HEK293T (cell line): Measurements from ENCODE around the gene PDILT.

Source experiments
- CTCF ChIA-PET: fragments of 350-600 bp; formaldehyde crosslinking; extraction: SDS; loops from one replicate; lab custom pipeline; 2021; ENCODE audit warnings: antibody characterized with exemption, inconsistent platforms; lab: Yijun Ruan, JAX
- POLR2A ChIA-PET: fragments of 350-600 bp; formaldehyde crosslinking; extraction: SDS; loops from one replicate; lab custom pipeline; 2020; ENCODE audit warnings: antibody characterized with exemption, inconsistent platforms; lab: Yijun Ruan, JAX
- DNase-seq: peaks from one replicate; pipeline ENCODE4 v3.0.0; 2012; ENCODE audit warnings: mixed read lengths; ENCODE audit errors: extremely low spot score
- ARNT ChIP-seq: fragments of 450-650 bp; IDR thresholded peaks from 2 replicates; pipeline ENCODE4 v1.6.1; 2017; ENCODE audit warnings: mild to moderate bottlenecking
- BHLHE40 ChIP-seq: fragments of 450-650 bp; IDR thresholded peaks from 2 replicates; pipeline ENCODE4 v1.6.1; 2016; ENCODE audit warnings: mild to moderate bottlenecking, moderate library complexity, borderline replicate concordance
- CTBP1 ChIP-seq: fragments of 450-650 bp; IDR thresholded peaks from 2 replicates; pipeline ENCODE4 v1.6.1; 2016; ENCODE audit warnings: borderline replicate concordance
- ELF4 ChIP-seq: fragments of 450-650 bp; IDR thresholded peaks from 2 replicates; pipeline ENCODE4 v1.6.1; 2017; ENCODE audit warnings: antibody characterized with exemption
- FOXA1 ChIP-seq: fragments of 450-650 bp; IDR thresholded peaks from 2 replicates; pipeline ENCODE4 v1.6.1; 2016; ENCODE audit warnings: mild to moderate bottlenecking
- FOXK2 ChIP-seq: fragments of 450-650 bp; IDR thresholded peaks from 2 replicates; pipeline ENCODE4 v1.6.1; 2016; ENCODE audit warnings: mild to moderate bottlenecking
- FOXM1 ChIP-seq: fragments of 450-650 bp; IDR thresholded peaks from 2 replicates; pipeline ENCODE4 v1.6.1; 2017; ENCODE audit warnings: mild to moderate bottlenecking, borderline replicate concordance
- HDGF ChIP-seq: fragments of 450-650 bp; IDR thresholded peaks from 2 replicates; pipeline ENCODE4 v1.6.1; 2017; ENCODE audit warnings: antibody characterized with exemption, borderline replicate concordance
- L3MBTL2 ChIP-seq: fragments of 450-650 bp; conservative IDR thresholded peaks from 2 replicates; pipeline ENCODE4 v1.6.1; 2016; ENCODE audit warnings: mild to moderate bottlenecking
- LEF1 ChIP-seq: fragments of 450-650 bp; IDR thresholded peaks from 2 replicates; pipeline ENCODE4 v1.6.1; 2017; ENCODE audit warnings: mild to moderate bottlenecking, borderline replicate concordance
- NFRKB ChIP-seq: fragments of 450-650 bp; IDR thresholded peaks from 2 replicates; pipeline ENCODE4 v1.6.1; 2016; ENCODE audit warnings: mild to moderate bottlenecking, moderate library complexity
- SP1 ChIP-seq: fragments of 450-650 bp; IDR thresholded peaks from 2 replicates; pipeline ENCODE4 v1.6.1; 2017
- SUZ12 ChIP-seq: fragments of 450-650 bp; IDR thresholded peaks from 2 replicates; pipeline ENCODE4 v1.6.1; 2016; ENCODE audit warnings: mild to moderate bottlenecking
- TARDBP ChIP-seq: fragments of 450-650 bp; IDR thresholded peaks from 2 replicates; pipeline ENCODE4 v1.6.1; 2016
- ZNF384 ChIP-seq: fragments of 450-650 bp; IDR thresholded peaks from 2 replicates; pipeline ENCODE4 v1.6.1; 2016
- TF ChIP-seq, protein P1 (sequence below): fragments of 450-650 bp; IDR thresholded peaks from 2 replicates; pipeline ENCODE4 v1.6.1; 2016

The PDILT gene

DNA sequence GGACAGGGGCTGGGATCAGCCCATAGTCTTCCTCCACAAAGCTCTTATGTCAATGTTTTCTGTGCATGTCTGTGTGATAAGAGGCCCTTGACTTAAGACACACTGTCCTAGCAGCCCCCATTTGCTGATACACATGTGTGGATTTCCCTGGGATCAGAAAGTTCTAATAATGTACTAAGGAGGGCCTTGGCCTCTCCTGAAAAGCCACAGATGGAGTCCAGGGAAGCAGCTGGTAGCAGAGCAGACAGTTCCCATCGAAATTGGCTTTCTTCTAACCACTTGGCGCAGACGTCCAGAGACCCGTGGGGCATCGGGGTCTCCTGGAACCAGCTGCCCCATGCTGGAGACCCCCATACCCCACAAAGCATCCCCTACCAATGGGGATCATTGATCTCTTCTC is 72.9 kb downstream of the PDILT start:
- TF ChIP-seq FOXK2 = no peak
- no peak for TF ChIP-seq ZNF384
- no peak for TF ChIP-seq CTBP1
- TF ChIP-seq SUZ12 = no peak
- no peak for TF ChIP-seq BHLHE40
- no peak for TF ChIP-seq ELF4
- no peak for TF ChIP-seq FOXM1
- no peak for TF ChIP-seq HDGF
- TF ChIP-seq NFRKB = no peak
- TF ChIP-seq SP1 = no peak
- no peak for TF ChIP-seq TARDBP
- POLR2A ChIA-PET = no interaction called here
- CTCF ChIA-PET = no interaction called here
- DNase-seq = no peak

DNA sequence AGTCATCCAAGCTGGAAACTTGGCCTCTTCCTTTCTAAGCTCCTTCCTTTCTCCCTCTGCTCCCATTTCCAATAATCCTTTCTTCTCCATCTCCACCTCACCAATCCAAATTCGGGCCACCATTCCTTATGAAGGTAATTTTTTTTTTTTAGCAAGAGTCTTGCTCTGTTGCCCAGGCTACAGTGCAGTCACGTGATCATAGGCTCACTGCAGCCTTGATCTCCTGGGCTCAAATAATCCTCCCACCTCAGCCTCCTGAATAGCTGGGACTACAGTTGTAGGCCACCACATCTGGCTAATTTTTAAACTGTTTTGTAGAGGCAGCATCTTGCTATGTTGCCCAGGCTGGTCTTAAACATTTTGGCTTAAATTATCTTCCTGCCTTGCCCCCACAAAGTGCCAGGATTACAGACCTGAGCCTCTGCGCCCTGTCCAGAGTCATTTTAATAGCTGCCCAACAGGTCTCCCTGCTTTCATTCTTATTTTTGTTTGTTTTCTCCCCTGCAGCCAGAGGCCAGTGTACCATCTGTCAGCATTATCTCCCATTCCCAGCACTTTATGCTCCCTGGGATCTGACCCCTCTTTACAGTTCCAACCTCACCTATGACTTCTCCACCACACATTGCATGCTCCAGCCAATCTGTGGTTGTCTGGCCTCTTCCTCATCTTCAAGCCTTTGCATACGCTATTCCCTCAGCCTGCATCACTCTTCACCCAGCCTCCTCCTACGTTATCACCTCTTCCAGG is 75.0 kb downstream of the PDILT start:
- TF ChIP-seq SUZ12 = no peak
- no peak for TF ChIP-seq FOXK2
- no peak for TF ChIP-seq NFRKB
- no peak for TF ChIP-seq SP1
- TF ChIP-seq ARNT = no peak
- no peak for TF ChIP-seq LEF1
- TF ChIP-seq, protein P1, sequence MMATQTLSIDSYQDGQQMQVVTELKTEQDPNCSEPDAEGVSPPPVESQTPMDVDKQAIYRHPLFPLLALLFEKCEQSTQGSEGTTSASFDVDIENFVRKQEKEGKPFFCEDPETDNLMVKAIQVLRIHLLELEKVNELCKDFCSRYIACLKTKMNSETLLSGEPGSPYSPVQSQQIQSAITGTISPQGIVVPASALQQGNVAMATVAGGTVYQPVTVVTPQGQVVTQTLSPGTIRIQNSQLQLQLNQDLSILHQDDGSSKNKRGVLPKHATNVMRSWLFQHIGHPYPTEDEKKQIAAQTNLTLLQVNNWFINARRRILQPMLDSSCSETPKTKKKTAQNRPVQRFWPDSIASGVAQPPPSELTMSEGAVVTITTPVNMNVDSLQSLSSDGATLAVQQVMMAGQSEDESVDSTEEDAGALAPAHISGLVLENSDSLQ = no peak
- TF ChIP-seq ELF4 = no peak
- ChIA-PET POLR2A (interaction anchor here (0.6 kb wide), 1 partner anchor 8 kb away, joined by 4 read pairs; no protein-coding TSS in a partner anchor), CTCF (no interaction called here)
- DNase-seq = no peak

DNA sequence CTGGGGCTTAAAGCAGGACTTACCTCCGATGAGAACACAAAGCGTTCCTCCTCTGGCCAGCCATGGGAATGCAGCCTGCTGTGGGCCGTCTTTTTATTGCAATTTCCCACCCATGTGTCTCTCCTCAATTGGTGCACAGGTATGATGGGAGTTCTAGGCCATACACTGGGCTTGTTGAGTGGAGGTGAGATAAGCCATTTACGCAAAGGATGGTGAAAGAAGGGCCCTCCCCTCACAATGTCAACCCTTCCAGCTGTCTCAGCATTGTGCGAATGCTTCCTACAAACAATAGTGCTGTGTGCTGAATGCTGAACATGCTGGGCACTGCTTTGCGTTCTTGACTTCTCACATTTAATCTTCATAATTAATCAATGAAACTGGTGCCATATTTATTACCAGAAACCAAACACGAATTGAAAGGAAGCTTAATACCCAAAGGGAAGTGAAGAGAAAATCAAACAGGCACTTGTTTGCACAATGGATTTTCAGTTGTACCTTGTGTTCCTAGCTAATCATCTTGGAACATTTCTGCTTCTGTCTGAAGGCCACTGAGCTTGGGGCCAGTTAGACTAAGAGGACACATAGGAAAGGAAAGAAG is 77.0 kb downstream of the PDILT start, which contains the start of gene GP2:
Gene GP2, minus strand, starts transcription at position 70 of the 598 bp plus-strand sequence. CDS start 1,082 bp downstream, outside the sequence.
- POLR2A ChIA-PET = no interaction called here
- DNase-seq = peak; percentile 18
- CTCF ChIA-PET = no interaction called here
- TF ChIP-seq FOXA1 (no peak), BHLHE40 (no peak), TARDBP (no peak), SP1 (no peak), ARNT (no peak), HDGF (no peak), FOXK2 (no peak), NFRKB (no peak), SUZ12 (no peak), ZNF384 (no peak)

DNA sequence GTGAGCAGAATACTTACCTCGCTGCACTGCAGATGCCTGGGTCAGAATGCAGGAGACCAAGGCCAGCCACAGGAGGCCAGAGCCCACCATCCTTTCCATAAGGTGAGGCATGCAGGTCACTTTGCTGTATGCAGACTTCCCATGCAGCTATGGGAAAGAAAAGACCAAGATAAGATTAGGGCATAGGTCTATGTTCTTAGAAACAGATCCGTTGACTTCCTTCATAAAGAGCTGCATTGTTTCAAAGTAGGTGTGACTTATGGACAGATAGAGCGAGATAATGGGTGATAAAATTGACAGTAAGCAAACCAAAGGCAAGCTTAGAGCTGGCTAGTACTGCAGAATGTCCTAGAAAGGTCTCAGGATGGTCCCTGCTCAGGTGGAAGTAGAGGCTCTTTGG is 78.2 kb downstream of the PDILT start:
- CTCF ChIA-PET = no interaction called here
- POLR2A ChIA-PET = no interaction called here
- TF ChIP-seq FOXM1 (no peak), CTBP1 (no peak), TARDBP (no peak), FOXK2 (no peak), NFRKB (no peak), SP1 (no peak), BHLHE40 (no peak), FOXA1 (no peak), HDGF (no peak), ELF4 (no peak), L3MBTL2 (no peak), ZNF384 (no peak), SUZ12 (no peak), ARNT (no peak), LEF1 (no peak)
- TF ChIP-seq, protein P1 = no peak
- no peak for DNase-seq

DNA sequence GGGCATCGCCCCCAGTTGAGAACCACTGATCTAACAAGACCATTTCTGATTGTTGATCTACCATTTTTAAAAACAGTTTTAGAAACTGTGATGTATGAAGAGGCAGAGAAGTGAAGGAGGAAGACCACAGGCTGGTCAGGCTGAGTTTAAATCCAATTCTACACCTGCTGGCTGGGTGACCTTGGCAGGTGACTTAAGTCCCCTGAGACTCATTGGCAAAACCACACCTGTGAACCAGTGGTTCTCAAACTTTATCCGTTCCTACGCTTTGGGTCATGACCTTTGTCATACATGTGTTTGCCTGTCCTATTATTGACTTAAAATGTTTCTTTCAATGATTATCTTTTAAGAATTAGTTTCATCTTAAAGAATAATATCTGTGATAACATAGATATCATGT is 79.5 kb downstream of the PDILT start:
- no peak for TF ChIP-seq SP1
- ChIA-PET CTCF (no interaction called here), POLR2A (no interaction called here)
- no peak for DNase-seq

DNA sequence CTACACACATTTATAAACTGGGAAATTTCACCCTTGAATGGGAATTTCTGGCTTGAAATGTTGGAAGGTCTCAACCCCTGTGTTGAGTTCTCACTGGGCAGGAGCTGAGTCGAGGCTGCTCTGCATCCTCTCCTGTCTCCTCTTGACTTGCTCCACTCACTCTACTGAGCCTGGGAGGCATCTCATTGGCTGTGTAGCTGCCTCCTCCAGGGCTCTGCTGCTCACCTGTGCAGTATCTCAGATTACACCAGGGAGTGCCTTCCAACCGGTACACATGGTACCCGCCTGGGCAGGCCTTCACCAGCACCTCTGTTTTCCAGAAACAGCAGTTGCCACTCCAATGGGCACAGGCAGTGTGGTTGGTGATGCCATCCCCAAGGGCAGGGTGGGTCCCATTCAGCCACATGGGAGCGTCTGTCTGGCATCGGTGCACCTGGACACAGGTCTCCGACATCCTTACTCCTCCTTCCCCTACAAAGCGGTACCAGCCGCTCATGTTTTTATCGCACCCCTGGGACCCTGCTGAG is 80.9 kb downstream of the PDILT start:
- ChIA-PET CTCF (no interaction called here), POLR2A (no interaction called here)
- DNase-seq = no peak
- TF ChIP-seq, protein P1 = no peak
- TF ChIP-seq ARNT (no peak), SP1 (no peak), ELF4 (no peak), NFRKB (no peak)

DNA sequence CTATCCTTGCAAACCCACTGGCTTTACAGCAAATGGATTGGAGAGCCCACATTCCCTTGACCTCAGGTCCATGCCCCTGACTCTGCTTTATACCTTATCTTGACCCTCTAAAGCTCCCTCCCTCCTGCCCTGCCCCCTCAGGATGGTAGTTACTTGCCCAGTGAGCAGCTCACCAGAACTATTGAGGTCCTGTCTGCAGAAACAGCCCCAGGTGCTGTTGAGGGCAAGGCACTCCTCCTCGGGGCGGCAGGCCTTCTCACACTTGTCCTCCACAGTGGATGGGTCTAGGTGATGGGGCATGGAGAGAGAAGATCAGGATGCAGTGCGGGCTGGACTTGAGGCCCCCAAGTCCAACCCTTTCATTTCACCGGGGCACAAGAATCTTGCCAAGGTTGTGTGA is 81.8 kb downstream of the PDILT start:
- CTCF ChIA-PET = no interaction called here
- TF ChIP-seq CTBP1 (no peak), FOXM1 (no peak), FOXK2 (no peak), LEF1 (no peak), ELF4 (no peak), SP1 (no peak), HDGF (no peak), ZNF384 (no peak), FOXA1 (no peak), L3MBTL2 (no peak), SUZ12 (no peak), BHLHE40 (no peak), ARNT (no peak), TARDBP (no peak), NFRKB (no peak)
- TF ChIP-seq, protein P1 = no peak
- DNase-seq = no peak
- POLR2A ChIA-PET = no interaction called here
